HepG2 (cell line): ENCODE data around the gene MMD2.

ENCODE experiments used
- CEBPB ChIP-seq: IDR thresholded peaks from 2 replicates; pipeline ENCODE4 v1.6.1; 2011; ENCODE audit warnings: low read depth, low read length, improper control_type of control experiment, borderline replicate concordance
- POLR2AphosphoS5 ChIP-seq: IDR thresholded peaks from 2 replicates; pipeline ENCODE4 v1.6.1; 2012; ENCODE audit warnings: low read depth, low read length
- SALL2 ChIP-seq: sonication (generic); formaldehyde crosslinking; IDR thresholded peaks from 2 replicates; pipeline ENCODE4 v1.8.1; 2023; ENCODE audit warnings: mild to moderate bottlenecking, missing genetic modification reagents, inconsistent platforms
- ZNF17 ChIP-seq: sonication (generic); formaldehyde crosslinking; IDR thresholded peaks from 2 replicates; pipeline ENCODE4 v1.5.0; 2020; ENCODE audit warnings: mild to moderate bottlenecking, missing genetic modification reagents
- ZNF777 ChIP-seq: sonication (generic); formaldehyde crosslinking; IDR thresholded peaks from 2 replicates; pipeline ENCODE4 v1.4.0; 2020; ENCODE audit warnings: missing genetic modification reagents

- TF ChIP-seq ZNF17 (CRISPR knock-in tag) (no peak), SALL2 (CRISPR knock-in tag) (no peak), CEBPB (no peak), POLR2AphosphoS5 (no peak), ZNF777 (CRISPR knock-in tag) (no peak)
These were observed 36.5 kb upstream of the MMD2 start for GRCh38 chr7:4995429-4995969.
